ENCODE results near the gene PRSS33. TPM values are rescaled to one million over a fixed set of nuclear protein-coding genes. Genes with fewer than 3 reads are reported as not detected.
A peak's percentile ranks its signal among the peaks of the same experiment; 100 is the strongest.

PRSS33 gene
- total and polyA plus RNA-seq, 4 donors, result 0.08 TPM; not detected in 3

DNA sequence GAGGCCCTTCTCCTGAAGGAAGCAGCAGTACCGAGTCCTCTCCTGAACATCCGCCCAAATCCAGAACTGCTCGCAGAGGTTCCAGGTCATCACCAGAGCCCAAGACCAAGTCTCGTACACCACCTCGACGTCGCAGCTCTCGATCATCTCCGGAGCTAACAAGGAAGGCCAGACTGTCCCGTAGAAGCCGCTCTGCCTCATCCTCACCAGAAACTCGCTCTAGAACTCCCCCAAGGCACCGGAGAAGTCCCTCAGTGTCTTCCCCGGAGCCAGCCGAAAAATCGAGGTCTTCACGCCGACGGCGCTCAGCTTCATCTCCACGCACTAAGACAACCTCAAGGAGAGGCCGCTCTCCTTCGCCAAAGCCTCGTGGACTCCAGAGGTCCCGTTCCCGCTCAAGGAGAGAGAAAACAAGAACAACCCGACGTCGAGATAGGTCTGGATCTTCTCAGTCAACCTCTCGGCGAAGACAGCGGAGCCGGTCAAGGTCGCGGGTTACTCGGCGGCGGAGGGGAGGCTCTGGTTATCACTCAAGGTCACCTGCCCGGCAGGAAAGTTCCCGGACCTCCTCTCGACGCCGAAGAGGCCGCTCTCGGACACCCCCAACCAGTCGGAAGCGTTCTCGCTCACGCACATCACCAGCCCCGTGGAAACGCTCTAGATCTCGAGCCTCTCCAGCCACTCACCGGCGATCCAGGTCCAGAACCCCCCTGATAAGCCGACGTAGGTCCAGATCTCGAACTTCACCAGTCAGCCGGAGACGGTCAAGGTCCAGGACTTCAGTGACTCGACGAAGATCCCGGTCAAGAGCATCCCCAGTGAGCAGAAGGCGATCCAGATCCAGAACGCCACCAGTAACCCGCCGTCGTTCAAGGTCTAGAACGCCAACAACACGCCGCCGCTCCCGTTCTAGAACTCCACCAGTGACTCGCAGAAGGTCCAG, 21.6 kb downstream of the PRSS33 start:
- Histone ChIP-seq H3K4me1 (ENCODE audit: control insufficient read depth in 1 of 2, insufficient read depth in 2 of 2, low read length in 2 of 2) (no peaks in the 10 kb centered on the region), H3K36me3 (ENCODE audit: control insufficient read depth in 1 of 2, insufficient read depth in 2 of 2, low read length in 1 of 2) (peaks cover 21 to 41% of the 10 kb centered on the region in 2 donors), H3K9me3 (ENCODE audit: control insufficient read depth, low read length) (no peaks in the 10 kb centered on the region), H3K27me3 (ENCODE audit: control insufficient read depth in 1 of 2, insufficient read depth in 2 of 2, low read length in 1 of 2) (no peaks in the 10 kb centered on the region), H3K27ac (ENCODE audit: low read depth in 1 of 2, low read length in 2 of 2) (no peak overlapping the region), H3K4me3 (ENCODE audit: low read length in 2 of 2) (no peak overlapping the region)
- ATAC-seq (ENCODE audit: low FRiP score), result no peak
- intact Hi-C loops (cut with DNase I), result no loop called here
- DNase-seq, result no peak
- WGBS, 2 donors, result 98% methylated on average over 73 of the region's 73 CpGs

DNA sequence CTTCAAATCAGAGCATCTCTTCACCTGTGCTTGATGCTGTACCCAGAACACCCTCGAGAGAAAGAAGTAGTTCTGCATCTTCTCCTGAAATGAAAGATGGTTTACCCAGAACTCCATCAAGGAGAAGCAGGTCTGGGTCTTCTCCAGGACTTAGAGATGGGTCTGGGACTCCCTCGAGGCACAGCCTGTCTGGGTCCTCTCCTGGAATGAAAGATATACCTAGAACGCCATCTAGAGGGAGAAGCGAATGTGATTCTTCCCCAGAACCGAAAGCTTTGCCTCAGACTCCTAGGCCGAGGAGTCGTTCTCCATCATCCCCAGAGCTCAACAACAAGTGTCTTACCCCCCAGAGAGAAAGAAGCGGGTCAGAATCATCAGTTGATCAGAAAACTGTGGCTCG, 22.6 kb downstream of the PRSS33 start:
- Histone ChIP-seq H3K9me3 (ENCODE audit: control insufficient read depth, low read length) (no peaks in the 10 kb centered on the region), H3K4me3 (ENCODE audit: low read length in 2 of 2) (no peak overlapping the region), H3K4me1 (ENCODE audit: control insufficient read depth in 1 of 2, insufficient read depth in 2 of 2, low read length in 2 of 2) (no peaks in the 10 kb centered on the region), H3K27ac (ENCODE audit: low read depth in 1 of 2, low read length in 2 of 2) (no peak overlapping the region), H3K36me3 (ENCODE audit: control insufficient read depth in 1 of 2, insufficient read depth in 2 of 2, low read length in 1 of 2) (peaks cover 25 to 35% of the 10 kb centered on the region in 2 donors), H3K27me3 (ENCODE audit: control insufficient read depth in 1 of 2, insufficient read depth in 2 of 2, low read length in 1 of 2) (no peaks in the 10 kb centered on the region)
- DNase-seq, result no peak
- intact Hi-C loops (cut with DNase I), result no loop called here
- no peak for ATAC-seq (ENCODE audit: low FRiP score)
- 97 to 99% methylated on average over 9 of the region's 9 CpGs for WGBS, 2 donors

DNA sequence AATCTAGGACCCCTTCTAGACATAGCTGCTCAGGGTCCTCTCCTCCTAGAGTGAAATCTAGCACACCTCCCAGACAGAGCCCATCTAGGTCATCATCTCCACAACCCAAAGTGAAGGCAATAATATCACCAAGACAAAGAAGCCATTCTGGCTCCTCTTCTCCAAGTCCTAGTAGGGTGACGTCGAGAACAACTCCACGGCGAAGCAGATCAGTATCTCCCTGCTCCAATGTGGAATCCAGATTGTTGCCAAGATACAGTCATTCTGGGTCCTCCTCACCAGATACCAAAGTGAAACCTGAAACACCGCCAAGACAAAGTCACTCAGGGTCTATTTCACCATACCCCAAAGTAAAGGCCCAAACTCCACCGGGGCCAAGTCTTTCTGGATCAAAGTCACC, 24.2 kb downstream of the PRSS33 start:
- ATAC-seq (ENCODE audit: low FRiP score), result no peak
- Histone ChIP-seq H3K4me3 (ENCODE audit: low read length in 2 of 2) (no peak overlapping the region), H3K9me3 (ENCODE audit: control insufficient read depth, low read length) (no peaks in the 10 kb centered on the region), H3K27me3 (ENCODE audit: control insufficient read depth in 1 of 2, insufficient read depth in 2 of 2, low read length in 1 of 2) (no peaks in the 10 kb centered on the region), H3K27ac (ENCODE audit: low read depth in 1 of 2, low read length in 2 of 2) (no peak overlapping the region), H3K36me3 (ENCODE audit: control insufficient read depth in 1 of 2, insufficient read depth in 2 of 2, low read length in 1 of 2) (peaks cover 29 to 39% of the 10 kb centered on the region in 2 donors), H3K4me1 (ENCODE audit: control insufficient read depth in 1 of 2, insufficient read depth in 2 of 2, low read length in 2 of 2) (no peaks in the 10 kb centered on the region)
- WGBS, 2 donors, result 98% methylated on average over 6 of the region's 6 CpGs
- DNase-seq, result peak in 1 of 2 donors; percentile 5
- intact Hi-C loops (cut with DNase I), result no loop called here

DNA sequence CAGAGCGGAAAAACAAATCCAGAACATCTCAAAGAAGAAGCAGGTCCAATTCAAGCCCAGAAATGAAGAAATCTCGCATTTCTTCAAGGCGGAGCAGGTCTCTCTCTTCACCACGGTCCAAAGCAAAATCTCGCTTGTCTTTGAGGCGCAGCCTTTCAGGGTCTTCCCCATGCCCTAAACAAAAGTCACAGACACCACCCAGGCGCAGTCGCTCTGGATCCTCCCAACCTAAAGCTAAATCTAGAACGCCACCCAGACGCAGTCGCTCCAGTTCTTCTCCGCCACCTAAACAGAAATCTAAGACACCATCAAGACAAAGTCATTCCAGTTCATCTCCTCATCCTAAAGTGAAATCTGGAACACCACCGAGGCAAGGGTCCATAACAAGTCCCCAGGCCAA, 24.6 kb downstream of the PRSS33 start:
- ATAC-seq (ENCODE audit: low FRiP score), result no peak
- intact Hi-C loops (cut with DNase I), result no loop called here
- no peaks in the 10 kb centered on the region for H3K4me1 ChIP-seq (ENCODE audit: control insufficient read depth in 1 of 2, insufficient read depth in 2 of 2, low read length in 2 of 2)
- DNase-seq, result peak in 1 of 2 donors; percentile 30
- H3K36me3 ChIP-seq (ENCODE audit: control insufficient read depth in 1 of 2, insufficient read depth in 2 of 2, low read length in 1 of 2), result peaks cover 27 to 39% of the 10 kb centered on the region in 2 donors
- H3K9me3 ChIP-seq (ENCODE audit: control insufficient read depth, low read length), result no peaks in the 10 kb centered on the region
- 96 to 98% methylated on average over 13 of the region's 13 CpGs for WGBS, 2 donors
- no peaks in the 10 kb centered on the region for H3K27me3 ChIP-seq (ENCODE audit: control insufficient read depth in 1 of 2, insufficient read depth in 2 of 2, low read length in 1 of 2)
- no peak overlapping the region for H3K4me3 ChIP-seq (ENCODE audit: low read length in 2 of 2)
- H3K27ac ChIP-seq (ENCODE audit: low read depth in 1 of 2, low read length in 2 of 2), result no peak overlapping the region

DNA sequence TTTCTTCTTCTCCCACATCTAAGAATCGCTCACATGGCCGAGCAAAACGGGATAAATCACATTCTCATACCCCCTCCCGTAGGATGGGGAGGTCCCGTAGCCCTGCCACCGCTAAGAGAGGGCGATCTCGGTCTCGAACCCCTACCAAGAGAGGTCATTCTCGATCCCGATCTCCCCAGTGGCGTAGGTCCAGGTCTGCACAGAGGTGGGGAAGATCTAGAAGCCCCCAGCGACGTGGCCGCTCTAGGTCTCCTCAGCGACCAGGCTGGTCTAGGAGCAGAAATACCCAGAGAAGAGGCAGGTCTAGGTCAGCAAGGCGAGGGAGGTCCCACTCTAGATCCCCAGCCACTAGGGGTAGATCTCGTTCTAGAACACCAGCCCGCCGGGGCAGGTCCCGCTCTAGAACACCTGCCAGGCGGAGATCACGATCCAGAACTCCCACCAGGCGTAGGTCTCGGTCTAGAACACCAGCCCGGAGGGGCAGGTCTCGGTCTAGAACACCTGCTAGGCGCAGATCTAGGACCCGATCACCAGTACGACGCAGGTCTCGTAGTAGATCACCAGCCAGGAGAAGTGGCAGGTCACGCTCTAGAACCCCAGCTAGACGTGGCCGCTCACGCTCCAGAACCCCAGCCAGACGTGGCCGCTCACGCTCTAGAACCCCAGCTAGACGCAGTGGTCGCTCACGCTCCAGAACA, 25.3 kb downstream of the PRSS33 start:
- H3K27me3 ChIP-seq (ENCODE audit: control insufficient read depth in 1 of 2, insufficient read depth in 2 of 2, low read length in 1 of 2), result no peaks in the 10 kb centered on the region
- peaks cover 27 to 35% of the 10 kb centered on the region in 2 donors for H3K36me3 ChIP-seq (ENCODE audit: control insufficient read depth in 1 of 2, insufficient read depth in 2 of 2, low read length in 1 of 2)
- no peak overlapping the region for H3K4me3 ChIP-seq (ENCODE audit: low read length in 2 of 2)
- H3K4me1 ChIP-seq (ENCODE audit: control insufficient read depth in 1 of 2, insufficient read depth in 2 of 2, low read length in 2 of 2), result no peaks in the 10 kb centered on the region
- no peaks in the 10 kb centered on the region for H3K9me3 ChIP-seq (ENCODE audit: control insufficient read depth, low read length)
- 98% methylated on average over 42 of the region's 42 CpGs for WGBS, 2 donors
- intact Hi-C loops (cut with DNase I), result no loop called here
- H3K27ac ChIP-seq (ENCODE audit: low read depth in 1 of 2, low read length in 2 of 2), result no peak overlapping the region
- ATAC-seq (ENCODE audit: low FRiP score) (no peak), DNase-seq (peak; percentile 33 to 70)

DNA sequence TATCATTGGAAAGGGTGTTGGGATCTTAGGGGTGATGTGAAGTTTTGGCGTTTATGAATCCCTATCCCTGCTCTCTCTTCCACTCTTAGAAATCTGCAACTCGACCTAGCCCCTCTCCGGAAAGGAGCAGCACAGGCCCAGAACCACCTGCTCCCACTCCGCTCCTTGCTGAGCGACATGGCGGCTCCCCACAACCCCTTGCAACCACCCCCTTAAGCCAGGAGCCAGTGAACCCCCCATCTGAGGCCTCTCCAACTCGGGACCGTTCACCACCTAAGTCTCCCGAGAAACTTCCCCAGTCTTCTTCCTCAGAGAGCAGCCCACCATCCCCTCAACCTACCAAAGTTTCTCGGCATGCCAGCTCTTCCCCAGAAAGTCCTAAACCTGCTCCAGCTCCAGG, 25.9 kb downstream of the PRSS33 start:
- DNase-seq (peak; percentile 15 to 33), ATAC-seq (ENCODE audit: low FRiP score) (no peak)
- Histone ChIP-seq H3K4me1 (ENCODE audit: control insufficient read depth in 1 of 2, insufficient read depth in 2 of 2, low read length in 2 of 2) (no peaks in the 10 kb centered on the region), H3K4me3 (ENCODE audit: low read length in 2 of 2) (no peak overlapping the region), H3K27ac (ENCODE audit: low read depth in 1 of 2, low read length in 2 of 2) (no peak overlapping the region), H3K36me3 (ENCODE audit: control insufficient read depth in 1 of 2, insufficient read depth in 2 of 2, low read length in 1 of 2) (peaks cover 25 to 34% of the 10 kb centered on the region in 2 donors), H3K9me3 (ENCODE audit: control insufficient read depth, low read length) (no peaks in the 10 kb centered on the region), H3K27me3 (ENCODE audit: control insufficient read depth in 1 of 2, insufficient read depth in 2 of 2, low read length in 1 of 2) (no peaks in the 10 kb centered on the region)
- WGBS, 2 donors, result 93 to 99% methylated on average over 10 of the region's 10 CpGs
- intact Hi-C loops (cut with DNase I), result no loop called here

DNA sequence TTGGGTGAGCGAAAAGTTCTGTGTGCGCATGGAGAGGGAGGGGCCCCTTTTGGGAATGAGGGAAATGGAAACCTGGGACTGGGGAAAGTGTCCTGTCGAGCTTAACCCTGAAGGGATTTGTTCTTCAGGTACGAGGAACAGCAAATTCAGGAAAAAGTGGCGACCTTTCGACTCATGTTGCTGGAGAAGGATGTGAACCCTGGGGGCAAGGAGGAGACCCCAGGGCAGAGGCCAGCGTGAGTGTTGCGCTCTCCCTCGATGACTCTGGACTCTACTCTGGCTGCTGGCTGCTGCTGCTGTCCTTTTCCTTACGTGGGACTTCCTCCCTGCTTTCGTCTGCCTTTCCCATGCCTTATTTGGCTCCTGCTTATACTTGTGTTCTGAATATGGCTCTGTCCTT, 30.0 kb downstream of the PRSS33 start:
- no peak overlapping the region for H3K27ac ChIP-seq (ENCODE audit: low read depth in 1 of 2, low read length in 2 of 2)
- no peak for ATAC-seq (ENCODE audit: low FRiP score)

DNA sequence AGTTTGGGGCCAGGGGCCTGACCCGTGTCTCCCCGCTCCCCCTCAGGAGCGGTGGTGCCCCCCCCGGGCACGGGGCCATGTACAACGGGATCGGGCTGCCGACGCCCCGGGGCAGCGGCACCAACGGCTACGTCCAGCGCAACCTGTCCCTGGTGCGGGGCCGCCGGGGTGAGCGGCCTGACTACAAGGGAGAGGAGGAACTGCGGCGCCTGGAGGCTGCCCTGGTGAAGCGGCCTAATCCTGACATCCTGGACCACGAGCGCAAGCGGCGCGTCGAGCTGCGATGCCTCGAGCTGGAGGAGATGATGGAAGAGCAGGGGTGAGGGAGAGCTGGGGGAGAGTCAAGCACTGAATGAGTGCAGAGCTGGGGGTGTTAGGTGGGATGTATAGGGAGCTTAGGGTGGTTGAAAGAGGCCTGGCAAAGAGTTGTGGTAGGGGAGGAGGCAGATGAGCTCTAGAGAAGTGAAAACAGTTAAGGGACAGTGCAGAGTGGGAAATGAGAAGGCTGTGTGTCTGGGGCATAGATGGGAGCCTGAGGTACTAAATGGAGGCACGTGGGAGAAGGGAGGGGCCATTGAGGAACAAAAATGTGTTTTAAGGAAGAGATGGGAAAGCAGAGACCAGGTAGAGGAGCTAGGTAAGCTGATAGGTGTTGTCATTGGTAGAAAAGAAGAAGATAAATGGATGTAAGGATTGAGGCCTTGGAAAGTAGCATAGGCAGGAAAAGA, 30.9 kb downstream of the PRSS33 start:
- peaks cover 10 to 19% of the 10 kb centered on the region in 2 donors for H3K36me3 ChIP-seq (ENCODE audit: control insufficient read depth in 1 of 2, insufficient read depth in 2 of 2, low read length in 1 of 2)
- H3K27ac ChIP-seq (ENCODE audit: low read depth in 1 of 2, low read length in 2 of 2), result no peak overlapping the region
- peak; percentile 34 to 62 for DNase-seq
- 89 to 92% methylated on average over 30 of the region's 30 CpGs for WGBS, 2 donors
- no peak for ATAC-seq (ENCODE audit: low FRiP score)
- intact Hi-C loops (cut with DNase I), result no loop called here
- no peak overlapping the region for H3K4me3 ChIP-seq (ENCODE audit: low read length in 2 of 2)
- H3K9me3 ChIP-seq (ENCODE audit: control insufficient read depth, low read length), result no peaks in the 10 kb centered on the region
- peaks cover 0 to 2% of the 10 kb centered on the region in 2 donors for H3K4me1 ChIP-seq (ENCODE audit: control insufficient read depth in 1 of 2, insufficient read depth in 2 of 2, low read length in 2 of 2)
- H3K27me3 ChIP-seq (ENCODE audit: control insufficient read depth in 1 of 2, insufficient read depth in 2 of 2, low read length in 1 of 2), result no peaks in the 10 kb centered on the region

More for the DNA sequence above, 30.0 kb downstream of the PRSS33 start:
- no peaks in the 10 kb centered on the region for H3K27me3 ChIP-seq (ENCODE audit: control insufficient read depth in 1 of 2, insufficient read depth in 2 of 2, low read length in 1 of 2)
- 76 to 77% methylated on average over 11 of the region's 11 CpGs for WGBS, 2 donors
- H3K4me1 ChIP-seq (ENCODE audit: control insufficient read depth in 1 of 2, insufficient read depth in 2 of 2, low read length in 2 of 2), result peaks cover 0 to 2% of the 10 kb centered on the region in 2 donors
- H3K36me3 ChIP-seq (ENCODE audit: control insufficient read depth in 1 of 2, insufficient read depth in 2 of 2, low read length in 1 of 2), result peaks cover 14 to 26% of the 10 kb centered on the region in 2 donors
- no peak for DNase-seq
- H3K9me3 ChIP-seq (ENCODE audit: control insufficient read depth, low read length), result no peaks in the 10 kb centered on the region
- intact Hi-C loops (cut with DNase I), result no loop called here
- H3K4me3 ChIP-seq (ENCODE audit: low read length in 2 of 2), result no peak overlapping the region

All from aorta (tissue), 5 donors.